AG10803 (cell line): ENCODE results near the gene QRICH1.
A peak's percentile ranks its signal among the peaks of the same experiment; 100 is the strongest.

Experiments
- DNase-seq: peaks from one replicate; pipeline ENCODE4 v3.0.0; 2010; ENCODE audit warnings: low read depth
- H3K4me3 ChIP-seq: 2 replicates; pipeline ENCODE4 v1.5.1; 2011; ENCODE audit warnings: mild to moderate bottlenecking, low read length, control low read depth
- CTCF ChIP-seq: conservative IDR thresholded peaks from 2 replicates; pipeline ENCODE4 v1.5.1; 2011; ENCODE audit warnings: mild to moderate bottlenecking, low read length, control low read depth, inconsistent platforms

Gene QRICH1

GRCh38 chr3:49026536-49026935 is 67.3 kb downstream of the QRICH1 start:
- TF ChIP-seq CTCF: no peak
- no peak for DNase-seq
- H3K4me3 ChIP-seq: no peak overlapping the region

- TF ChIP-seq CTCF: no peak
- DNase-seq: no peak
- no peak overlapping the region for H3K4me3 ChIP-seq
Observed at GRCh38 chr3:49025793-49026520, 67.9 kb downstream of the QRICH1 start.

GRCh38 chr3:49025005-49025792 is 68.7 kb downstream of the QRICH1 start:
- no peak overlapping the region for H3K4me3 ChIP-seq
- DNase-seq: no peak
- TF ChIP-seq CTCF: no peak

- no peak for DNase-seq
- no peak for TF ChIP-seq CTCF
Observed at GRCh38 chr3:49024449-49024848, 69.4 kb downstream of the QRICH1 start.

GRCh38 chr3:49023775-49024174 is 70.1 kb downstream of the QRICH1 start:
- DNase-seq: no peak
- TF ChIP-seq CTCF: no peak
- H3K4me3 ChIP-seq: no peak overlapping the region

More at GRCh38 chr3:49024449-49024848, 69.4 kb downstream of the QRICH1 start:
- no peak overlapping the region for H3K4me3 ChIP-seq

GRCh38 chr3:49022688-49023171 is 71.1 kb downstream of the QRICH1 start:
- H3K4me3 ChIP-seq: peak overlapping the region; percentile 95
- no peak for DNase-seq
- TF ChIP-seq CTCF: no peak
